ENCODE results near the gene COL5A1.

Gene COL5A1

GRCh38 chr9:134597041-134597913 lies 44.3 kb upstream of the COL5A1 start:
- DNase-seq (ENCODE audit: low read depth), result no peak
- TF ChIP-seq CTCF (IDR thresholded peaks at IDR 0.05; ENCODE audit: low read depth, low read length, missing control alignments), result no peak
- no peak overlapping the region for H3K4me3 ChIP-seq (ENCODE audit: low read depth, low read length)

GRCh38 chr9:134597957-134598883 lies 43.4 kb upstream of the COL5A1 start:
- no peak for TF ChIP-seq CTCF (IDR thresholded peaks at IDR 0.05; ENCODE audit: low read depth, low read length, missing control alignments)
- DNase-seq (ENCODE audit: low read depth), result no peak
- no peak overlapping the region for H3K4me3 ChIP-seq (ENCODE audit: low read depth, low read length)

GRCh38 chr9:134598884-134599245 lies 42.7 kb upstream of the COL5A1 start:
- no peak overlapping the region for H3K4me3 ChIP-seq (ENCODE audit: low read depth, low read length)
- DNase-seq (ENCODE audit: low read depth), result no peak
- TF ChIP-seq CTCF (IDR thresholded peaks at IDR 0.05; ENCODE audit: low read depth, low read length, missing control alignments), result no peak

- TF ChIP-seq CTCF (IDR thresholded peaks at IDR 0.05; ENCODE audit: low read depth, low read length, missing control alignments), result no peak
- no peak for DNase-seq (ENCODE audit: low read depth)
- H3K4me3 ChIP-seq (ENCODE audit: low read depth, low read length), result no peak overlapping the region
Observed at GRCh38 chr9:134600371-134600770, 41.2 kb upstream of the COL5A1 start.

- no peak for TF ChIP-seq CTCF (IDR thresholded peaks at IDR 0.05; ENCODE audit: low read depth, low read length, missing control alignments)
- no peak overlapping the region for H3K4me3 ChIP-seq (ENCODE audit: low read depth, low read length)
- no peak for DNase-seq (ENCODE audit: low read depth)
Observed at GRCh38 chr9:134600836-134601638, 40.6 kb upstream of the COL5A1 start.

- no peak for TF ChIP-seq CTCF (IDR thresholded peaks at IDR 0.05; ENCODE audit: low read depth, low read length, missing control alignments)
- DNase-seq (ENCODE audit: low read depth), result no peak
- H3K4me3 ChIP-seq (ENCODE audit: low read depth, low read length), result no peak overlapping the region
Observed at GRCh38 chr9:134601764-134602163, 39.8 kb upstream of the COL5A1 start.

Measured in GM12864 (cell line).